K562 (cell line): ENCODE data around the gene PYGO2. TPM values are rescaled to one million over a fixed set of nuclear protein-coding genes. Genes with fewer than 3 reads are reported as not detected.
A peak's percentile ranks its signal among the peaks of the same experiment; 100 is the strongest.

Experiments
- CHD2 ChIP-seq: IDR thresholded peaks from 2 replicates; pipeline ENCODE4 v1.6.1; 2011; ENCODE audit warnings: low read depth, low read length
- COPS2 ChIP-seq: fragments of 450-650 bp; conservative IDR thresholded peaks from 2 replicates; pipeline ENCODE4 v1.6.1; 2016; ENCODE audit warnings: mild to moderate bottlenecking, moderate library complexity
- DMBX1 ChIP-seq: fragments of 250-450 bp; sonication (Bioruptor Pico); IDR thresholded peaks from 2 replicates; pipeline ENCODE4 v1.8.0; 2022; ENCODE audit warnings: inconsistent platforms, mild to moderate bottlenecking, moderate library complexity, borderline replicate concordance
- DPF2 ChIP-seq: fragments of 450-650 bp; IDR thresholded peaks from 2 replicates; pipeline ENCODE4 v1.6.1; 2016
- E4F1 ChIP-seq: fragments of 250-450 bp; sonication (Bioruptor Pico); IDR thresholded peaks from 2 replicates; pipeline ENCODE4 v1.5.0; 2021; ENCODE audit warnings: mild to moderate bottlenecking, borderline replicate concordance
- EGR1 ChIP-seq: fragments of 450-650 bp; conservative IDR thresholded peaks from 2 replicates; pipeline ENCODE4 v1.6.1; 2017; ENCODE audit warnings: mild to moderate bottlenecking
- FOXJ2 ChIP-seq: fragments of 200-800 bp; sonication (Bioruptor generic); IDR thresholded peaks from 2 replicates; pipeline ENCODE4 v1.6.1; 2016; ENCODE audit warnings: missing genetic modification characterization, missing compliant biosample characterization
- FOXM1 ChIP-seq, 2 experiments: fragments of 450-650 bp in 1 of 2; sonication (generic) in 1 of 2; formaldehyde crosslinking in 1 of 2; IDR thresholded peaks; 2 replicates each; pipeline versions ENCODE4 v1.6.1 to v1.9.0; 2017 to 2022; ENCODE audit warnings: low read depth in 2 of 2, mild to moderate bottlenecking in 2 of 2, missing genetic modification reagents in 1 of 2, moderate library complexity in 1 of 2
- GTF2A2 ChIP-seq: IDR thresholded peaks from 2 replicates; pipeline ENCODE4 v1.6.1; 2016; ENCODE audit warnings: mild to moderate bottlenecking, missing genetic modification characterization, missing compliant biosample characterization
- GTF2F1 ChIP-seq: IDR thresholded peaks from 2 replicates; pipeline ENCODE4 v1.6.1; 2011; ENCODE audit warnings: low read depth, low read length, improper control_type of control experiment
- HIVEP1 ChIP-seq: fragments of 250-450 bp; sonication (Bioruptor Pico); IDR thresholded peaks from 2 replicates; pipeline ENCODE4 v1.4.0; 2020; ENCODE audit warnings: mild to moderate bottlenecking
- HMGN3 ChIP-seq: IDR thresholded peaks from 2 replicates; pipeline ENCODE4 v1.6.1; 2011; ENCODE audit warnings: borderline replicate concordance, low read depth, mild to moderate bottlenecking, mixed read lengths, low read length; ENCODE audit not compliant: insufficient read length; ENCODE audit errors: extremely low read depth
- HNRNPUL1 ChIP-seq: fragments of 200-400 bp; formaldehyde crosslinking; IDR thresholded peaks from 2 replicates; pipeline ENCODE4 v1.6.1; 2017; ENCODE audit warnings: low read length
- KDM4B ChIP-seq, 2 experiments: fragments of 450-650 bp in 1 of 2; sonication (generic) in 1 of 2; IDR thresholded peaks; 2 replicates each; pipeline ENCODE4 v1.6.1; 2016 to 2017; ENCODE audit warnings: borderline replicate concordance in 2 of 2, antibody characterized with exemption in 1 of 2, low read depth in 1 of 2, mild to moderate bottlenecking in 1 of 2
- MAFK ChIP-seq: IDR thresholded peaks from 2 replicates; pipeline ENCODE4 v1.6.1; 2011; ENCODE audit warnings: low read length, improper control_type of control experiment
- MEF2D ChIP-seq: conservative IDR thresholded peaks from 2 replicates; pipeline ENCODE4 v1.6.1; 2016; ENCODE audit warnings: low read depth, missing genetic modification characterization, missing compliant biosample characterization
- MLX ChIP-seq, 2 experiments: fragments of 450-650 bp in 1 of 2; sonication (generic) in 1 of 2; formaldehyde crosslinking; conservative IDR thresholded peaks; 2 replicates each; pipeline versions ENCODE4 v1.4.0 to v1.8.1; 2020 to 2022; ENCODE audit warnings: mild to moderate bottlenecking in 1 of 2, missing genetic modification reagents in 1 of 2
- MTA1 ChIP-seq: fragments of 450-650 bp; IDR thresholded peaks from 2 replicates; pipeline ENCODE4 v1.6.1; 2017; ENCODE audit warnings: borderline replicate concordance
- NFATC3 ChIP-seq: fragments of 450-650 bp; IDR thresholded peaks from 2 replicates; pipeline ENCODE4 v1.6.1; 2017; ENCODE audit warnings: mild to moderate bottlenecking
- SREBF2 ChIP-seq: sonication (generic); formaldehyde crosslinking; IDR thresholded peaks from 2 replicates; pipeline ENCODE4 v1.4.0; 2020; ENCODE audit warnings: mild to moderate bottlenecking, missing genetic modification reagents
- ZHX1 ChIP-seq: fragments of 150-350 bp; conservative IDR thresholded peaks from 2 replicates; pipeline ENCODE4 v1.6.1; 2014; ENCODE audit warnings: low read length
- ZNF134 ChIP-seq: fragments of 250-450 bp; sonication (Bioruptor Pico); conservative IDR thresholded peaks from 2 replicates; pipeline ENCODE4 v1.4.0; 2020
- ZSCAN32 ChIP-seq: fragments of 450-650 bp; formaldehyde crosslinking; IDR thresholded peaks from 2 replicates; pipeline ENCODE4 v1.4.0; 2020; ENCODE audit warnings: mild to moderate bottlenecking, moderate library complexity
- polyA plus RNA-seq, 8 experiments: library from polyadenylated mRNA; depleted of rRNA in 4 of 8; stranded (reverse) in 5 of 8; unstranded in 3 of 8; fragments of >200 nt; fragmentation: Nextera tagmentation in 2 of 8; fragmentation: Illumina TruSeq in 1 of 8; extraction: Ambion mirVana in 2 of 8; extraction: Trizol in 1 of 8; gene quantifications; 2 replicates each; pipeline versions ENCODE4 v1.2.1 to v1.2.3, GENCODE V29; 2011 to 2014; ENCODE audit warnings: inconsistent platforms in 1 of 8, missing spikeins in 1 of 8
- total RNA-seq, 7 experiments: library from RNA; depleted of rRNA in 6 of 7; stranded (reverse); fragments of >200 nt in 6 of 7; fragmentation: Illumina TruSeq in 2 of 7; extraction: Trizol in 2 of 7; gene quantifications; 2 replicates each; pipeline versions ENCODE4 v1.2.1 to v1.2.3, GENCODE V29; 2011 to 2021; ENCODE audit warnings: low replicate concordance in 1 of 7

PYGO2 gene
- total and polyA plus RNA-seq, 9 of the 15 experiments (the other 6 are each of a cell fraction or from before 2014, with no cell fraction given) = 8.3 to 36.2 (median 18.2) TPM

GRCh38 chr1:154936555-154937084, 25.0 kb downstream of the PYGO2 start, which contains the start of gene PMVK (continued):
- TF ChIP-seq EGR1 (no peak; the same call in 1 of the 2 replicates), NFATC3 (no peak), GTF2F1 (no peak), HMGN3 (peak; percentile 92), ZSCAN32 (CRISPR knock-in tag) (no peak), COPS2 (no peak), MTA1 (0 out of 2 replicates have a peak, but pooled peaks have one; percentile 13), MAFK (peak; percentile 32; the same call in 1 of the 2 replicates), MLX (CRISPR knock-in tag; conservative IDR thresholded peaks at IDR 0.05) (0 out of 4 replicates have a peak, but pooled peaks of 1 of the 2 experiments have one; percentile 83), SREBF2 (CRISPR knock-in tag) (peak; percentile 90; the same call in 1 of the 2 replicates), ZNF134 (CRISPR knock-in tag) (no peak), ZHX1 (peak; percentile 34; the same call in 1 of the 2 replicates), MEF2D (tag) (no peak; the same call in 1 of the 2 replicates), DPF2 (peak; percentile 13; the same call in 1 of the 2 replicates), HIVEP1 (no peak), KDM4B (IDR thresholded peaks at IDR 0.05; ENCODE audit: borderline replicate concordance in 2 of 2, low read depth in 1 of 2) (peak in 1 of 2 experiments; percentile 23; a peak in 1 of 4 replicates), DMBX1 (peak; percentile 79; the same call in 1 of the 2 replicates), CHD2 (peak; percentile 92), FOXJ2 (tag) (peak; percentile 67; the same call in 1 of the 2 replicates), FOXM1 (IDR thresholded peaks at IDR 0.05; ENCODE audit: low read depth) (no peak; the same call in 1 of the 2 replicates), FOXM1 (CRISPR knock-in tag; IDR thresholded peaks at IDR 0.05; ENCODE audit: low read depth) (peak; percentile 98), GTF2A2 (tag) (no peak), HNRNPUL1 (no peak), E4F1 (no peak)
